Loucy (cell line): Measurements from ENCODE around the gene ERCC5.

ENCODE experiments used
- EZH2phosphoT487 ChIP-seq: fragments of 200-600 bp; IDR thresholded peaks from 2 replicates; pipeline ENCODE4 v1.6.1; 2018; ENCODE audit warnings: antibody characterized with exemption, mild to moderate bottlenecking, moderate library complexity, borderline replicate concordance
- TF ChIP-seq, protein P1 (sequence below): fragments of 200-600 bp; sonication (generic); conservative IDR thresholded peaks from 2 replicates; pipeline ENCODE4 v1.5.1; 2014; ENCODE audit warnings: mild to moderate bottlenecking, antibody characterized with exemption, low read length

DNA sequence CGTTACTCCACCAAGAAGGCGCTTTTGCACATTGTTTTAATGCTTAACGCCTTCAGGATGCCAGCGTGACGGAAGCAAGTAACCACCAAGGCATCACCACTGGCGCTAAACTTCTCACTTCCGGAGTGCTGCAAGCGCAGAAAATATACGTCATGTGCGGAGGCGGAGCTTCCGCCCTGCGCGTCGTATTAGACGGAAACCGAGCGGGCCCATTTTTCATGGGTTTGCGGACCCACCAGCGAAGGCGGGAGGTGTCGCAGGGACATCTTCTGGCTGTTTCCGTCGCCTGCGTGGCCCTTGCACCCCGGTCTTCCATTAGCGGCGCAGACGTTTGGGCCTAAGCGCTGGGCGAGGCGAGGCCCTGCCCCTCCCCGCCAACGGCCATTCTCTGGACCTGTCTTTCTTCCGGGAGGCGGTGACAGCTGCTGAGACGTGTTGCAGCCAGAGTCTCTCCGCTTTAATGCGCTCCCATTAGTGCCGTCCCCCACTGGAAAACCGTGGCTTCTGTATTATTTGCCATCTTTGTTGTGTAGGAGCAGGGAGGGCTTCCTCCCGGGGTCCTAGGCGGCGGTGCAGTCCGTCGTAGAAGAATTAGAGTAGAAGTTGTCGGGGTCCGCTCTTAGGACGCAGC, at the start of gene ERCC5:
- TF ChIP-seq, protein P1, sequence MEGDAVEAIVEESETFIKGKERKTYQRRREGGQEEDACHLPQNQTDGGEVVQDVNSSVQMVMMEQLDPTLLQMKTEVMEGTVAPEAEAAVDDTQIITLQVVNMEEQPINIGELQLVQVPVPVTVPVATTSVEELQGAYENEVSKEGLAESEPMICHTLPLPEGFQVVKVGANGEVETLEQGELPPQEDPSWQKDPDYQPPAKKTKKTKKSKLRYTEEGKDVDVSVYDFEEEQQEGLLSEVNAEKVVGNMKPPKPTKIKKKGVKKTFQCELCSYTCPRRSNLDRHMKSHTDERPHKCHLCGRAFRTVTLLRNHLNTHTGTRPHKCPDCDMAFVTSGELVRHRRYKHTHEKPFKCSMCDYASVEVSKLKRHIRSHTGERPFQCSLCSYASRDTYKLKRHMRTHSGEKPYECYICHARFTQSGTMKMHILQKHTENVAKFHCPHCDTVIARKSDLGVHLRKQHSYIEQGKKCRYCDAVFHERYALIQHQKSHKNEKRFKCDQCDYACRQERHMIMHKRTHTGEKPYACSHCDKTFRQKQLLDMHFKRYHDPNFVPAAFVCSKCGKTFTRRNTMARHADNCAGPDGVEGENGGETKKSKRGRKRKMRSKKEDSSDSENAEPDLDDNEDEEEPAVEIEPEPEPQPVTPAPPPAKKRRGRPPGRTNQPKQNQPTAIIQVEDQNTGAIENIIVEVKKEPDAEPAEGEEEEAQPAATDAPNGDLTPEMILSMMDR = no peak; the same call in 1 of the 2 replicates
- no peak for TF ChIP-seq EZH2phosphoT487
